BLaER1 treated with 17β-estradiol and CSF1 and Interleukin-3, amounts not matched to agents 10 nM and 100 nM (cell line): Measurements from ENCODE around the gene RPL28.
"Not testable (repeated sequence)": the region's sequence is repeated elsewhere in the genome, so short reads cannot be mapped to it uniquely, and the experiment has no call there.

Experiments
- H3K27ac ChIP-seq, 11 experiments: shearing (Covaris generic); formaldehyde crosslinking; 2 replicates each; pipeline ENCODE4 v1.8.1; 2022
- H3K27me3 ChIP-seq, 11 experiments: shearing (Covaris generic); formaldehyde crosslinking; 2 replicates each; pipeline ENCODE4 v1.8.1; 2022
- H3K36me3 ChIP-seq, 11 experiments: shearing (Covaris generic); formaldehyde crosslinking; 2 replicates each; pipeline ENCODE4 v1.8.1; 2022
- H3K4me1 ChIP-seq, 10 experiments: shearing (Covaris generic); formaldehyde crosslinking; 2 replicates each; pipeline ENCODE4 v1.8.1; 2022
- H3K4me2 ChIP-seq, 11 experiments: shearing (Covaris generic); formaldehyde crosslinking; 2 replicates each; pipeline ENCODE4 v1.8.1; 2022
- H3K4me3 ChIP-seq, 10 experiments: shearing (Covaris generic); formaldehyde crosslinking; 2 replicates each; pipeline ENCODE4 v1.8.1; 2022
- H3K9ac ChIP-seq, 11 experiments: shearing (Covaris generic); formaldehyde crosslinking; 2 replicates each; pipeline ENCODE4 v1.8.1; 2022
- H3K9me3 ChIP-seq, 11 experiments: shearing (Covaris generic); formaldehyde crosslinking; replicated peaks in 1 of 11; 2 replicates each; pipeline ENCODE4 v1.8.1; 2022
- H4K20me1 ChIP-seq, 11 experiments: shearing (Covaris generic); formaldehyde crosslinking; 2 replicates each; pipeline ENCODE4 v1.8.1; 2022
- Cebpa-rat ChIP-seq, 11 experiments: shearing (Covaris generic); IDR thresholded peaks; 2 replicates each; pipeline ENCODE4 v1.8.1; 2022

RPL28 gene

DNA sequence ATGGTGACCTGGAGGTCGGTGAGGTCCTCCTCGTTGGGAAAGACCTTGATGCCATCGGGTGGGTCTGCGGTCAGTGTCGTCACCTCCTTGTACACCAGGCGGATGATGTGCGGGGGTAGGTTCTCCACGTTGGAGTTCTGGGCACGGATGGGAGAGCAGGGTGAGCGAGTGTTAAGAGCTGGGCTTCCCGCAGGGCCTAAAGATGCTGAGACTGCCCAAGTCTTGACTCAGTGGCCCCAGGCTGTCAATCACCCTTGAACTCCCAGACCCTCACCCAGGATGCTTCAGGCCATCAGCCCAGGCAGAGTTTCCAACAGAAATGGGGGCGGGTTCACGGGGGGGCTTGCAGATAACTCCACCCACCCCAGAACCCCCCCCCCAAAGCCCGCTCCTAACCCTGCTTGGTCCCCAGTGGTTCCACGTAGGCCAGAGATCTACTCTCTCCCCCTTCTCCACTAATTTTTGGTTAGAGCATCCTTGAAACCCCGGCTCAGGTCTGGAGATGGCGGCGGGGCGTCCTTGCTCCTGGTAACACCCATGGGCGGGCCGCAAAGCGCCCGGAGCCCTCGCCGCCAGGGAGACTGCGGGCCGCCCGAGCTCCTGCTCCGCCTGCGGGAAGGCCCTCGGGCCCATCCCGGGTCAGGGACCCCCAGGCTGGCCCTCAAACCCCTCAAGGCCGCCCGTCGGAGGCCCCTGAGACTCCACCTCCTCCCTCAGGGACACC, 21.3 kb downstream of the RPL28 start:
- peaks cover 18 to 56% (median 50%) of the 10 kb centered on the region in 11 experiments; a peak in 21 of 22 replicates for H4K20me1 ChIP-seq
- no peak for TF ChIP-seq Cebpa-rat (IDR thresholded peaks at IDR 0.05)

DNA sequence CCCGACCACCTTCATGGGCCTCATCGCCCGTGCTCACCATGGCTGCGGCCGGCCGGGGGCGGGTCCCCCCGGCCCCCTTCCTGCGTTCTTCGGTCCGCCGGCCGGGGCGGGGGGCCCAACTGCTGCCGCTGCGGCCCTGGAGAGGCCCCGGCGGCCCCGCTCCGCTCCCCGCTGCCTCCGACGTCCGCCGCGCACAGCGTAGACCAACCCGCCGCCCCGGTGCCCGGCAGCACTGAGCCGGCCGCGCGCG, 21.7 kb downstream of the RPL28 start, which contains the start of gene UBE2S:
UBE2S (minus strand) TSS at position 239 of the 250 bp plus-strand sequence; CDS start at position 40, 199 bp downstream.
- H3K27ac ChIP-seq, result peak within 1 kb of the TSS; percentile 91 to 99 (median 96)
- peaks cover 13 to 51% (median 45%) of the 10 kb centered on the region in 11 experiments; a peak in 21 of 22 replicates for H4K20me1 ChIP-seq
- peak within 1 kb of the TSS; percentile 92 to 100 (median 97) for H3K4me2 ChIP-seq
- H3K27me3 ChIP-seq, result not testable (repeated sequence)
- H3K9ac ChIP-seq, result peak within 1 kb of the TSS; percentile 97 to 100 (median 99)
- peak within 1 kb of the TSS; percentile 89 to 100 (median 98) for H3K4me3 ChIP-seq
- H3K36me3 ChIP-seq, result peaks cover 28 to 44% (median 41%) of the 10 kb centered on the region in 11 experiments
- peaks cover 0 to 26% (median 17%) of the 10 kb centered on the region in 11 experiments; a peak in 15 of 22 replicates for H3K9me3 ChIP-seq
- peaks cover 40 to 51% (median 49%) of the 10 kb centered on the region in 10 experiments for H3K4me1 ChIP-seq

More for the DNA sequence above, 21.3 kb downstream of the RPL28 start:
- Histone ChIP-seq H3K4me3 (peak overlapping the region; percentile 89 to 100 (median 98)), H3K9ac (peak overlapping the region; percentile 97 to 100 (median 99)), H3K27ac (peak overlapping the region; percentile 91 to 99 (median 96)), H3K9me3 (peaks cover 0 to 26% (median 17%) of the 10 kb centered on the region in 11 experiments; a peak in 15 of 22 replicates), H3K36me3 (peaks cover 33 to 49% (median 46%) of the 10 kb centered on the region in 11 experiments), H3K27me3 (no peaks in the 10 kb centered on the region), H3K4me2 (peak overlapping the region; percentile 92 to 100 (median 97)), H3K4me1 (peaks cover 40 to 56% (median 54%) of the 10 kb centered on the region in 10 experiments)

DNA sequence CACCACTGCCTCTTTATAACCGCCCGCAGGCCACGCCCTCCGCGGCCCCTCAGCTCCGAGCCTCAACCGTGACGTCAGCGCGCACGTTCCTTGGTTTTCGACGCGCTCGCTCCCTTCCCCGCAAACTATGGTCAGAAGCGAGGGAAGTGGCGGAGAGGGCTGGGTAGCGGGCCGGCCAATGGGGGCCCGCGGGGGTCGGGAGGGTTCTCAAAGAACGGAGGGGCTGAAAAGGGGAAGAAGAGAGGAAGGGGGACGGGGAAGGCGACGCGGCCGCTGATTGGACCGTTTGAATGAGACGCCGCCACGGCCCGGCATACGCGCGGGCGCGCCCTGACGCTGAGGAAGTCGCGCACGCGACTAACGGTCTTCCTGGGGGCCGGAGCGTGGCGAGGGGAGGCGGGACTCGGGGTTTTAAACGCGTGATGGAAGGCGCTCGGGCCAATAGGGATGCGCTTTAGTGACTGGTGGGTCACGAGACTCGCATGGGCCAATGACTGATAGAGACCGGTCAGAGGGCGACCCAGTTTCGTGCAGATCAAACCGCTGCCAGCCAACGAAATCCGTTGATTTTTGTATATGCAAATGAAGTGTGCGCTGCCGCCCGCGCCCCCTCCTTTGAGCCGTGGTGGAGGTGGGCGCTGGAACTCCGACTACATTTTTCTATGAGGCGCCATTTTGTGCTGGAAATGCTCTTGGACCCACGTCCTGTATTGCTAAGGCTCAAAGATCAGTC, 22.2 kb downstream of the RPL28 start:
- no peaks in the 10 kb centered on the region for H3K27me3 ChIP-seq
- peaks cover 0 to 26% (median 17%) of the 10 kb centered on the region in 11 experiments; a peak in 15 of 22 replicates for H3K9me3 ChIP-seq
- peaks cover 8 to 46% (median 40%) of the 10 kb centered on the region in 11 experiments; a peak in 21 of 22 replicates for H4K20me1 ChIP-seq
- H3K27ac ChIP-seq, result peak overlapping the region; percentile 91 to 99 (median 96)
- peak overlapping the region; percentile 97 to 100 (median 99) for H3K9ac ChIP-seq
- H3K4me3 ChIP-seq, result peak overlapping the region; percentile 89 to 100 (median 98)
- no peak for TF ChIP-seq Cebpa-rat (IDR thresholded peaks at IDR 0.05)
- peak overlapping the region; percentile 44 to 100 (median 84) for H3K4me2 ChIP-seq
- peaks cover 23 to 39% (median 37%) of the 10 kb centered on the region in 11 experiments for H3K36me3 ChIP-seq
- H3K4me1 ChIP-seq, result peaks cover 37 to 46% (median 44%) of the 10 kb centered on the region in 10 experiments

DNA sequence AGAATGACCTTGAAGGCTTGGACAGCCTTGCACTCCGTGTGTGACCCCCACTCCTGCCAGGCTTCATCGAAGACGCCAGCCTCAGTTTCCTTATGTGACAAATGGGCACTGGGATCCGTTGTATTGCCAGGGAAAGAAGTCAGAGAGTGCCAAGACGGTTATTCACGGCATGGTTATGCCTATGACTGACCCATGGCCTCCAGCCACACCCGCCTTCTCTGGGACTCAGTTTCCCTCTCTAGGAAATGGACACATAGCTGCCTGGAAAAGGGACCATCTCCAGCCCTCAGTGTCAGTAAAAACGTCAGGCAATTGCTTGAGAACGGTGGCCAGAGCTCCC, 22.8 kb downstream of the RPL28 start:
- H3K4me1 ChIP-seq, result peaks cover 36 to 41% (median 39%) of the 10 kb centered on the region in 10 experiments
- no peak for TF ChIP-seq Cebpa-rat (IDR thresholded peaks at IDR 0.05)
- peak overlapping the region; percentile 69 to 100 (median 79) for H3K9ac ChIP-seq
- H3K9me3 ChIP-seq, result peaks cover 0 to 26% (median 17%) of the 10 kb centered on the region in 11 experiments; a peak in 15 of 22 replicates
- H3K4me2 ChIP-seq, result peak overlapping the region; percentile 44 to 88 (median 76)
- H3K27ac ChIP-seq, result peak overlapping the region; percentile 91 to 99 (median 96)
- H3K27me3 ChIP-seq, result no peaks in the 10 kb centered on the region
- H3K36me3 ChIP-seq, result peaks cover 18 to 34% (median 31%) of the 10 kb centered on the region in 11 experiments
- peaks cover 3 to 41% (median 35%) of the 10 kb centered on the region in 11 experiments; a peak in 21 of 22 replicates for H4K20me1 ChIP-seq
- peak overlapping the region; percentile 14 to 98 (median 51); a peak in 18 of 20 replicates for H3K4me3 ChIP-seq

DNA sequence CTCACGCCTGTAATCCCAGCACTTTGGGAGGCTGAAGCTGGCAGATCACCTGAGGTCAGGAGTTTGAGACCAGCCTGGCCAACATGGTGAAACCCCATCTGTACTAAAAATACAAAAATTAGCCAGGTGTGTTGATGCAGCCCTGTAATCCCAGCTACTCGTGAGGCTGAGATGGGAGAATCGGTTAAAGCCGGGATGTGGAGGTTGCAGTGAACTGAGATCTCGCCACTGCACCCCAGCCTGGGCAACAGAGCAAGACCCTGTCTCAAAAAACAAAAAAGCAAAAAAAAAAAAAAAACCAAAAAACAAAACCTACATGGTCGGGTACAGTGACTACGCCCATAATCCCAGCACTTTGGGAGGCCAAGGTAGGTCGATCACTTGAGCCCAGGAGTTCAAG, 23.4 kb downstream of the RPL28 start:
- peaks cover 0 to 26% (median 17%) of the 10 kb centered on the region in 11 experiments; a peak in 15 of 22 replicates for H3K9me3 ChIP-seq
- not testable (repeated sequence) for H3K9ac ChIP-seq, H3K27me3 ChIP-seq
- H3K36me3 ChIP-seq, result peaks cover 13 to 27% (median 25%) of the 10 kb centered on the region in 11 experiments
- H3K4me3 ChIP-seq, result peak overlapping the region in 1 of 10 experiments; percentile 52; a peak in 1 of 20 replicates
- peaks cover 3 to 34% (median 28%) of the 10 kb centered on the region in 11 experiments; a peak in 21 of 22 replicates for H4K20me1 ChIP-seq
- H3K4me2 ChIP-seq, result peak overlapping the region in 2 of 11 experiments; percentile 76 to 88; a peak in 3 of 22 replicates
- H3K4me1 ChIP-seq, result peaks cover 30 to 38% (median 33%) of the 10 kb centered on the region in 10 experiments
- H3K27ac ChIP-seq, result peak overlapping the region in 8 of 11 experiments; percentile 91 to 99 (median 97); a peak in 15 of 22 replicates

DNA sequence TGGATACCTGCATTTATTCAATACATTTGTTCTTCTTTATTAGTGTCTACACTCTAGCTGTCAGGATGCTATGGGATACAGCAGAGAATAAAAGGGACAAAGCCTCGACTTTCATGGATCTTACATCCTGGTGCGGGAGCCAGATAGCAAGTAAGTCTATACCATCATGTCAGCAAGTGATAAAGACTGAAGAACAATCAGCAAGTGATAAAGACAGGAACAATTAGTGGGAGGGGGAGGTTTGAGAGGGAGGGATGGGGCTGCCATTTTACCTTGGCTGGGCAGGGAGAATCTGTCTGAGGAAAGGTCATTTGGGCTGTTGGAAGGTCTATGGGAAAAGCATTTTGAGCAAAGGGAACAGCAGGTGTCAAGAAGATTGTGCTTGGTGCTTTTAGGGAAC, 24.4 kb downstream of the RPL28 start:
- Histone ChIP-seq H3K36me3 (peaks cover 9 to 17% (median 16%) of the 10 kb centered on the region in 11 experiments; a peak in 21 of 22 replicates), H3K9me3 (peaks cover 0 to 26% (median 17%) of the 10 kb centered on the region in 11 experiments; a peak in 15 of 22 replicates), H3K4me2 (no peak overlapping the region), H3K4me1 (peaks cover 21 to 29% (median 23%) of the 10 kb centered on the region in 10 experiments), H3K27me3 (no peaks in the 10 kb centered on the region), H3K27ac (no peak overlapping the region), H3K9ac (no peak overlapping the region), H4K20me1 (peaks cover 3 to 24% (median 18%) of the 10 kb centered on the region in 11 experiments; a peak in 21 of 22 replicates), H3K4me3 (no peak overlapping the region)
- no peak for TF ChIP-seq Cebpa-rat (IDR thresholded peaks at IDR 0.05)

DNA sequence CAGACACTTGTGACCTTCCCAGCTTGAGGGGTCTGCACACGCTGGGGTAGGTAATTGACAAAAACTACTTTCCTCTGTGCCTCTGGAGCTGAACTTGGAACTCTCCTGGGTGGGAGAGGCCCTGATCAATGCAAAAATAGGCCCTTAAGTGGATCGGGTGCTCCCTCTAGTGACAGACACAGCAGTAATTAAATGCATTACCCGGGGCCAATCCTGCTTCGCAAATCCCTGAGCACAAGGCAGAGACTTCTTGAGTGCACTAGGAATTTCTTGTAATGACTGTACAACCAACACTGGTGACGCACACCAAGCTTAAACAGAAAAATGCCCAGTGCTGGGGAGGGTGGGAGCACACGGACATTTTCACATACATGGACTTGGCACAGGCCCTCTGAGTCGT, 32.5 kb downstream of the RPL28 start:
- Histone ChIP-seq H3K4me3 (peak overlapping the region in 1 of 10 experiments; percentile 0; a peak in 1 of 20 replicates), H3K9me3 (peaks cover 0 to 17% (median 13%) of the 10 kb centered on the region in 11 experiments; a peak in 20 of 22 replicates), H3K9ac (peak overlapping the region in 9 of 11 experiments; percentile 22 to 54 (median 42); a peak in 11 of 22 replicates), H3K4me2 (peak overlapping the region; percentile 42 to 83 (median 59); a peak in 20 of 22 replicates), H3K4me1 (peaks cover 32 to 57% (median 47%) of the 10 kb centered on the region in 10 experiments), H3K27me3 (no peaks in the 10 kb centered on the region), H4K20me1 (no peaks in the 10 kb centered on the region), H3K36me3 (no peaks in the 10 kb centered on the region; a peak in 1 of 22 replicates), H3K27ac (peak overlapping the region in 10 of 11 experiments; percentile 23 to 70 (median 40); a peak in 16 of 22 replicates)
- no peak for TF ChIP-seq Cebpa-rat (IDR thresholded peaks at IDR 0.05)

DNA sequence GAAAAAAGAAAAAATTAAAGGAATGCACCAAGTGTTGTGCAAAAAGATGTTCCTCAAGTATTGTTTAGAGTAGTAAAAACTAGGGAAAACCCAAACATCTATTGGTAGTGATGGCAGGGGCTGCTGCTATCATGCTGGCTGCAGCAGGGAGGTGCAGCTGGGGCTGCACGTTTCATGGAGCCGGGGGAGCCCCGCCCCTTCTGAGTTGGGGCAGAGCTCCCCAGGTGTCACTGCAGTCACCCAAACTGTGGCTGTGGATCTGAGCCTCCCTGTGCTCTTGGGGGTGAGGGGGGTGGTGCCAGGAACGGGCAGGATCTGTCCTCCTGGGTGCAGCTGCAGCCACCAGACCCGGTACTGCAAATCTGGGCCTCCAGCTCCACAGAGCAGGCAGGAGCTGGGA, 33.4 kb downstream of the RPL28 start:
- H3K4me3 ChIP-seq, result no peak overlapping the region
- H3K36me3 ChIP-seq, result no peaks in the 10 kb centered on the region; a peak in 1 of 22 replicates
- H4K20me1 ChIP-seq, result no peaks in the 10 kb centered on the region
- no peak for TF ChIP-seq Cebpa-rat (IDR thresholded peaks at IDR 0.05)
- H3K4me2 ChIP-seq, result peak overlapping the region in 3 of 11 experiments; percentile 16 to 26 (median 18); a peak in 2 of 22 replicates
- no peaks in the 10 kb centered on the region for H3K27me3 ChIP-seq
- peak overlapping the region in 2 of 11 experiments; percentile 21 to 69; a peak in 2 of 22 replicates for H3K27ac ChIP-seq
- H3K4me1 ChIP-seq, result peaks cover 32 to 57% (median 46%) of the 10 kb centered on the region in 10 experiments
- H3K9ac ChIP-seq, result no peak overlapping the region
- peaks cover 0 to 17% (median 13%) of the 10 kb centered on the region in 11 experiments; a peak in 20 of 22 replicates for H3K9me3 ChIP-seq
